HCT116 (cell line): ENCODE data around the gene AOPEP. TPM values are rescaled to one million over a fixed set of nuclear protein-coding genes. Genes with fewer than 3 reads are reported as not detected.

ENCODE experiments used
- ATAC-seq: fragments of 200-7000 bp; cut with Tn5 transposase; 2 replicates; pipeline ENCODE4 v1.9.1; 2020; ENCODE audit warnings: mild to moderate bottlenecking, moderate library complexity
- BruUV-seq: library from RNA; stranded (reverse); fragments of 400-500 nt; replicated peaks from 2 replicates; lab custom pipeline; 2021; lab: Mats Ljungman, UMichigan
- CTCF ChIA-PET: fragments of 300-600 bp; sonication (Branson Sonifier 250); formaldehyde crosslinking; loops from one replicate; lab custom pipeline; 2021; ENCODE audit warnings: antibody characterized with exemption; lab: Charles Lee
- POLR2A ChIA-PET: fragments of 300-600, 350-600 bp; sonication (Branson Sonifier 250); formaldehyde crosslinking; loops from one replicate; lab custom pipeline; 2021; ENCODE audit warnings: antibody characterized with exemption; lab: Charles Lee
- RAD21 ChIA-PET, 2 experiments: fragments of 300-600 bp; sonication (Branson Sonifier 250); formaldehyde crosslinking; loops; one replicate each; lab custom pipeline; 2023; ENCODE audit warnings: low total read pairs in 2 of 2; ENCODE audit not compliant: uncharacterized antibody in 2 of 2, unreplicated experiment in 2 of 2, low non-redundant PET in 1 of 2; lab: Charles Lee
- DNase-seq: peaks from one replicate; pipeline ENCODE4 v3.0.0-alpha.2; 2010; ENCODE audit warnings: low read depth, low spot score
- H2AFZ ChIP-seq: fragments of 200-600 bp; shearing (Covaris generic), sonication (generic); 2 replicates; pipeline ENCODE4 v1.6.1; 2017; ENCODE audit warnings: low read depth, mixed run types, mixed read lengths, antibody characterized with exemption, low read length; ENCODE audit not compliant: poor library complexity, severe bottlenecking
- H3K27ac ChIP-seq: 2 replicates; pipeline ENCODE4 v1.5.1; 2012; ENCODE audit warnings: low read depth, low read length
- H3K27me3 ChIP-seq: fragments of 200-600 bp; sonication (generic); 2 replicates; pipeline ENCODE4 v1.6.1; 2016; ENCODE audit warnings: mixed run types, low read length, mixed read lengths; ENCODE audit not compliant: insufficient read depth
- H3K36me3 ChIP-seq, 2 experiments: fragments of 200-500 bp in 1 of 2; fragments of 200-600 bp in 1 of 2; sonication (Bioruptor generic) in 1 of 2; sonication (generic) in 1 of 2; 2 replicates each; pipeline versions ENCODE4 v1.5.1 to v1.6.1; 2014 to 2016; ENCODE audit warnings: low read length in 2 of 2, inconsistent platforms in 1 of 2, mixed read lengths in 1 of 2, mixed run types in 1 of 2; ENCODE audit not compliant: insufficient read depth in 2 of 2, control insufficient read depth in 1 of 2
- H3K4me1 ChIP-seq, 2 experiments: fragments of 200-600 bp in 1 of 2; sonication (generic) in 1 of 2; 2 replicates each; pipeline versions ENCODE4 v1.5.1 to v1.6.1; 2012 to 2017; ENCODE audit warnings: low read length in 2 of 2, inconsistent platforms in 1 of 2, mild to moderate bottlenecking in 1 of 2, mixed read lengths in 1 of 2, mixed run types in 1 of 2, moderate library complexity in 1 of 2; ENCODE audit not compliant: insufficient read depth in 2 of 2, control insufficient read depth in 1 of 2
- H3K4me2 ChIP-seq: fragments of 200-600 bp; sonication (generic); 2 replicates; pipeline ENCODE4 v1.6.1; 2017; ENCODE audit warnings: mixed run types, low read length, mixed read lengths
- H3K4me3 ChIP-seq, 2 experiments: fragments of 200-600 bp in 1 of 2; sonication (generic) in 1 of 2; replicated peaks in 1 of 2; 2 replicates each; pipeline ENCODE4 v1.5.1; 2011 to 2016; ENCODE audit warnings: low read length in 2 of 2, control low read depth in 1 of 2, low read depth in 1 of 2, mild to moderate bottlenecking in 1 of 2, mixed read lengths in 1 of 2, mixed run types in 1 of 2
- H3K79me2 ChIP-seq: fragments of 200-600 bp; sonication (generic); 2 replicates; pipeline ENCODE4 v1.6.1; 2017; ENCODE audit warnings: mild to moderate bottlenecking, mixed run types, low read length, moderate library complexity, mixed read lengths; ENCODE audit not compliant: insufficient read depth
- H3K9ac ChIP-seq: fragments of 200-600 bp; sonication (generic); 2 replicates; pipeline ENCODE4 v1.6.1; 2016; ENCODE audit warnings: low read length, mixed read lengths
- H3K9me2 ChIP-seq: fragments of 200-600 bp; sonication (generic), shearing (Covaris generic); 2 replicates; pipeline ENCODE4 v1.6.1; 2017; ENCODE audit warnings: mixed run types, mild to moderate bottlenecking, moderate library complexity; ENCODE audit not compliant: insufficient read depth
- H3K9me3 ChIP-seq, 2 experiments: fragments of 200-500 bp in 1 of 2; fragments of 200-600 bp in 1 of 2; sonication (Bioruptor generic) in 1 of 2; sonication (generic) in 1 of 2; 2 replicates each; pipeline ENCODE4 v1.6.1; 2014 to 2017; ENCODE audit warnings: low read length in 2 of 2, mixed read lengths in 2 of 2, inconsistent platforms in 1 of 2, low read depth in 1 of 2, mild to moderate bottlenecking in 1 of 2, mixed run types in 1 of 2, moderate library complexity in 1 of 2; ENCODE audit not compliant: control insufficient read depth in 1 of 2, insufficient read depth in 1 of 2
- H4K20me1 ChIP-seq: fragments of 200-600 bp; sonication (generic), shearing (Covaris generic); 2 replicates; pipeline ENCODE4 v1.6.1; 2017; ENCODE audit warnings: mixed run types, mild to moderate bottlenecking, moderate library complexity; ENCODE audit not compliant: insufficient read depth
- CBX3 ChIP-seq: IDR thresholded peaks from 2 replicates; pipeline ENCODE4 v1.6.1; 2012; ENCODE audit warnings: low read depth
- CEBPB ChIP-seq: IDR thresholded peaks from 2 replicates; pipeline ENCODE4 v1.6.1; 2012; ENCODE audit warnings: low read depth
- CTCF ChIP-seq, 3 experiments: fragments of 200-600 bp in 1 of 3; sonication (generic) in 1 of 3; IDR thresholded peaks in 2 of 3; conservative IDR thresholded peaks in 1 of 3; 2 replicates each; pipeline ENCODE4 v1.5.1; 2012 to 2017; ENCODE audit warnings: low read depth in 2 of 3, low read length in 2 of 3, antibody characterized with exemption in 1 of 3, borderline replicate concordance in 1 of 3, control low read depth in 1 of 3, mild to moderate bottlenecking in 1 of 3, mixed read lengths in 1 of 3, mixed run types in 1 of 3, moderate library complexity in 1 of 3; ENCODE audit not compliant: insufficient read depth in 1 of 3
- ELF1 ChIP-seq: IDR thresholded peaks from 2 replicates; pipeline ENCODE4 v1.6.1; 2012; ENCODE audit warnings: low read depth, borderline replicate concordance
- EZH2 ChIP-seq: fragments of 200-600 bp; sonication (generic); IDR thresholded peaks from 2 replicates; pipeline ENCODE4 v1.6.1; 2017; ENCODE audit warnings: antibody characterized with exemption, mixed run types
- EZH2phosphoT487 ChIP-seq: fragments of 200-600 bp; IDR thresholded peaks from 2 replicates; pipeline ENCODE4 v1.6.1; 2018; ENCODE audit warnings: antibody characterized with exemption, borderline replicate concordance
- JUND ChIP-seq: IDR thresholded peaks from 2 replicates; pipeline ENCODE4 v1.6.1; 2012
- MAX ChIP-seq: IDR thresholded peaks from 2 replicates; pipeline ENCODE4 v1.6.1; 2012
- POLR2A ChIP-seq: IDR thresholded peaks from 2 replicates; pipeline ENCODE4 v1.7.0; 2011; ENCODE audit warnings: borderline replicate concordance; ENCODE audit not compliant: insufficient read depth, insufficient read length; ENCODE audit errors: extremely low read depth
- POLR2AphosphoS5 ChIP-seq: IDR thresholded peaks from 2 replicates; pipeline ENCODE4 v1.6.1; 2011; ENCODE audit warnings: mild to moderate bottlenecking, low read depth, low read length, moderate library complexity
- SIN3A ChIP-seq: IDR thresholded peaks from 2 replicates; pipeline ENCODE4 v1.6.1; 2012; ENCODE audit warnings: low read depth
- SP1 ChIP-seq: IDR thresholded peaks from 2 replicates; pipeline ENCODE4 v1.6.1; 2012; ENCODE audit warnings: low read depth
- TCF7L2 ChIP-seq: IDR thresholded peaks from 2 replicates; pipeline ENCODE4 v1.7.0; 2011; ENCODE audit warnings: borderline replicate concordance, inconsistent platforms; ENCODE audit not compliant: insufficient read depth, insufficient read length; ENCODE audit errors: extremely low read depth
- YY1 ChIP-seq: IDR thresholded peaks from 2 replicates; pipeline ENCODE4 v1.6.1; 2011; ENCODE audit warnings: low read length, low read depth, moderate library complexity, mild to moderate bottlenecking; ENCODE audit not compliant: insufficient replicate concordance; ENCODE audit errors: extremely low read depth
- ZBTB33 ChIP-seq: IDR thresholded peaks from 2 replicates; pipeline ENCODE4 v1.6.1; 2011; ENCODE audit warnings: mild to moderate bottlenecking, low read length, moderate library complexity; ENCODE audit not compliant: insufficient replicate concordance; ENCODE audit errors: extremely low read depth
- ZFX ChIP-seq: fragments of 450-650 bp; IDR thresholded peaks from 2 replicates; pipeline ENCODE4 v1.6.1; 2017
- ZNF274 ChIP-seq: fragments of 200-500 bp; sonication (Bioruptor generic); IDR thresholded peaks from 2 replicates; pipeline ENCODE4 v1.6.1; 2014; ENCODE audit warnings: mild to moderate bottlenecking, low read depth, low read length, inconsistent platforms
- intact Hi-C: fragments of 100-400 bp; cut with micrococcal nuclease; formaldehyde crosslinking; loops from 2 replicates; pipeline ENCODE4 v1.10.0; 2022
- total RNA-seq: library from RNA; stranded (reverse); gene quantifications from one replicate; pipeline ENCODE4 v1.2.1, GENCODE V29; 2021; ENCODE audit not compliant: unreplicated experiment
- TF ChIP-seq, protein P1 (sequence below): IDR thresholded peaks from 2 replicates; pipeline ENCODE4 v1.6.1; 2012
- TF ChIP-seq, protein P2 (sequence below): IDR thresholded peaks from 2 replicates; pipeline ENCODE4 v1.6.1; 2012; ENCODE audit warnings: low read depth

AOPEP gene
- total RNA-seq, 1 experiment from 2014 or later = 15.1 TPM

GRCh38 chr9:95058121-95058785 is 331.8 kb downstream of the AOPEP start:
- Histone ChIP-seq H3K9me2 (no peaks in the 10 kb centered on the region), H3K79me2 (no peaks in the 10 kb centered on the region), H3K27me3 (no peaks in the 10 kb centered on the region), H2AFZ (no peak overlapping the region), H3K36me3 (peaks cover 0 to under 1% of the 10 kb centered on the region in 2 experiments; a peak in 1 of 4 replicates), H3K4me3 (no peak overlapping the region), H3K4me2 (no peak overlapping the region), H3K9ac (no peak overlapping the region), H3K4me1 (no peaks in the 10 kb centered on the region), H3K27ac (no peak overlapping the region), H3K9me3 (no peaks in the 10 kb centered on the region), H4K20me1 (no peaks in the 10 kb centered on the region)
- DNase-seq (no peak), ATAC-seq (no peak)
- BruUV-seq = no TSS peak
- CTCF ChIA-PET = interaction anchor here (0.6 to 1.1 kb wide), 2 partner anchors 10 to 14 kb away, joined by 4 to 5 read pairs; no protein-coding TSS in a partner anchor
- intact Hi-C loops = no loop called here
- TF ChIP-seq EZH2 (no peak), SP1 (no peak), ZBTB33 (no peak), ZFX (no peak), CTCF (IDR thresholded peaks at IDR 0.05 in 2 of 3, conservative IDR thresholded peaks at IDR 0.05 in 1 of 3; ENCODE audit: borderline replicate concordance in 1 of 3, insufficient read depth in 1 of 3, low read depth in 2 of 3, low read length in 2 of 3) (no peak), MAX (no peak), POLR2AphosphoS5 (no peak), CBX3 (no peak), POLR2A (no peak), CEBPB (no peak), TCF7L2 (no peak), JUND (no peak), ZNF274 (no peak), ELF1 (no peak), YY1 (no peak), SIN3A (no peak), EZH2phosphoT487 (no peak)
- TF ChIP-seq, protein P1, sequence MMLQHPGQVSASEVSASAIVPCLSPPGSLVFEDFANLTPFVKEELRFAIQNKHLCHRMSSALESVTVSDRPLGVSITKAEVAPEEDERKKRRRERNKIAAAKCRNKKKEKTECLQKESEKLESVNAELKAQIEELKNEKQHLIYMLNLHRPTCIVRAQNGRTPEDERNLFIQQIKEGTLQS = no peak
- TF ChIP-seq, protein P2, sequence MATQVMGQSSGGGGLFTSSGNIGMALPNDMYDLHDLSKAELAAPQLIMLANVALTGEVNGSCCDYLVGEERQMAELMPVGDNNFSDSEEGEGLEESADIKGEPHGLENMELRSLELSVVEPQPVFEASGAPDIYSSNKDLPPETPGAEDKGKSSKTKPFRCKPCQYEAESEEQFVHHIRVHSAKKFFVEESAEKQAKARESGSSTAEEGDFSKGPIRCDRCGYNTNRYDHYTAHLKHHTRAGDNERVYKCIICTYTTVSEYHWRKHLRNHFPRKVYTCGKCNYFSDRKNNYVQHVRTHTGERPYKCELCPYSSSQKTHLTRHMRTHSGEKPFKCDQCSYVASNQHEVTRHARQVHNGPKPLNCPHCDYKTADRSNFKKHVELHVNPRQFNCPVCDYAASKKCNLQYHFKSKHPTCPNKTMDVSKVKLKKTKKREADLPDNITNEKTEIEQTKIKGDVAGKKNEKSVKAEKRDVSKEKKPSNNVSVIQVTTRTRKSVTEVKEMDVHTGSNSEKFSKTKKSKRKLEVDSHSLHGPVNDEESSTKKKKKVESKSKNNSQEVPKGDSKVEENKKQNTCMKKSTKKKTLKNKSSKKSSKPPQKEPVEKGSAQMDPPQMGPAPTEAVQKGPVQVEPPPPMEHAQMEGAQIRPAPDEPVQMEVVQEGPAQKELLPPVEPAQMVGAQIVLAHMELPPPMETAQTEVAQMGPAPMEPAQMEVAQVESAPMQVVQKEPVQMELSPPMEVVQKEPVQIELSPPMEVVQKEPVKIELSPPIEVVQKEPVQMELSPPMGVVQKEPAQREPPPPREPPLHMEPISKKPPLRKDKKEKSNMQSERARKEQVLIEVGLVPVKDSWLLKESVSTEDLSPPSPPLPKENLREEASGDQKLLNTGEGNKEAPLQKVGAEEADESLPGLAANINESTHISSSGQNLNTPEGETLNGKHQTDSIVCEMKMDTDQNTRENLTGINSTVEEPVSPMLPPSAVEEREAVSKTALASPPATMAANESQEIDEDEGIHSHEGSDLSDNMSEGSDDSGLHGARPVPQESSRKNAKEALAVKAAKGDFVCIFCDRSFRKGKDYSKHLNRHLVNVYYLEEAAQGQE = no peak
- POLR2A ChIA-PET = no interaction called here
- RAD21 ChIA-PET = no interaction called here
